Measurements from ENCODE around the gene ARHGEF12.

ARHGEF12 gene

DNA sequence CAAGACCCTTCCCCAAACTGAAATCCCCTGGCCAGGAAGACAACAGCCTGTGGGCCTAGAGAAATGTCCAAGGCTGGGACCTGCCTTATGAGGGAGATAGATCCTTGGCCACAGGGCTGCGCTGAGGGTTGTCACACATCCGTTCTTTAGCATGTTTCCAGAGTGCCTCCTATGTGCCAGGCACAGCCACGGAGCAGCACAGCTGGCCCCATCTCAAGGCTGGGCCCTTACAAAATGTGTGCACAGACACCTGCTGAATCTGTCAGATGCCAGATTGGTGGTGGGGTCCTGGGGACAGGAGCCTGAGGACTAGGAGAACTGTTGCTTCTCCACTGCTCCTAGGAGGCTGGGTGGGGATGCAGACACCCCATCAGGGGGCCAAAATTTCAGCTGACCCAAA, 186.5 kb downstream of the ARHGEF12 start:
- Histone ChIP-seq H3K9ac (no peak overlapping the region), H3K79me2 (ENCODE audit: insufficient read depth, low read depth) (no peaks in the 10 kb centered on the region), H3K27ac (no peak overlapping the region), H3K4me2 (no peak overlapping the region), H3K4me3 (IDR thresholded peaks at IDR 0.05; ENCODE audit: insufficient read depth, low read depth, low read length) (no peak overlapping the region), H3K36me3 (ENCODE audit: insufficient read depth) (no peaks in the 10 kb centered on the region), H3K27me3 (ENCODE audit: insufficient read depth, low read depth) (no peaks in the 10 kb centered on the region), H3K4me1 (ENCODE audit: low read depth, poor library complexity, severe bottlenecking) (no peaks in the 10 kb centered on the region), H2AFZ (ENCODE audit: low read depth) (no peak overlapping the region), H4K20me1 (ENCODE audit: insufficient read depth) (no peaks in the 10 kb centered on the region)
- TF ChIP-seq, protein P1, sequence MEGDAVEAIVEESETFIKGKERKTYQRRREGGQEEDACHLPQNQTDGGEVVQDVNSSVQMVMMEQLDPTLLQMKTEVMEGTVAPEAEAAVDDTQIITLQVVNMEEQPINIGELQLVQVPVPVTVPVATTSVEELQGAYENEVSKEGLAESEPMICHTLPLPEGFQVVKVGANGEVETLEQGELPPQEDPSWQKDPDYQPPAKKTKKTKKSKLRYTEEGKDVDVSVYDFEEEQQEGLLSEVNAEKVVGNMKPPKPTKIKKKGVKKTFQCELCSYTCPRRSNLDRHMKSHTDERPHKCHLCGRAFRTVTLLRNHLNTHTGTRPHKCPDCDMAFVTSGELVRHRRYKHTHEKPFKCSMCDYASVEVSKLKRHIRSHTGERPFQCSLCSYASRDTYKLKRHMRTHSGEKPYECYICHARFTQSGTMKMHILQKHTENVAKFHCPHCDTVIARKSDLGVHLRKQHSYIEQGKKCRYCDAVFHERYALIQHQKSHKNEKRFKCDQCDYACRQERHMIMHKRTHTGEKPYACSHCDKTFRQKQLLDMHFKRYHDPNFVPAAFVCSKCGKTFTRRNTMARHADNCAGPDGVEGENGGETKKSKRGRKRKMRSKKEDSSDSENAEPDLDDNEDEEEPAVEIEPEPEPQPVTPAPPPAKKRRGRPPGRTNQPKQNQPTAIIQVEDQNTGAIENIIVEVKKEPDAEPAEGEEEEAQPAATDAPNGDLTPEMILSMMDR (conservative IDR thresholded peaks at IDR 0.05; ENCODE audit: low read depth, low read length), result no peak

DNA sequence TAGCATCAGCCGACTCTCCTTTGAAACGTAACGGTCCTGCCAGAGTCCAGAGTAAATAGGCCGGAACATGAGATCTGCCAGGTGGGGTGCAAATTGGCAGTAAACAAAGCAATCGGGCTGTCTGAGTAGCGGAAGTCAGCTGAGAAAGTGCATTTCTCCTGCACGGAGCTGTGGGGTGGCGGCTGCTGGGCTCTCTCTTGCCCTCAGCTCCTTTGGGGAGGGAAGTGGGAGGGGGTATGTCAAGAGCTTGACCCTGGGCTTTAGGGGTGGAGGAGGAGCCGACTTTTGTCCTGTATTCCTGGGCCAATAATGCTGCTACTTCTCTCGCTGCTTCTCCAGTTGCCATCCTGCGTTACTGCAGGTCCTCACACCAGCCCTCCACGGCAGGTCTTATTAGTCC, 187.0 kb downstream of the ARHGEF12 start:
- Histone ChIP-seq H3K9ac (no peak overlapping the region), H3K4me2 (no peak overlapping the region)

DNA sequence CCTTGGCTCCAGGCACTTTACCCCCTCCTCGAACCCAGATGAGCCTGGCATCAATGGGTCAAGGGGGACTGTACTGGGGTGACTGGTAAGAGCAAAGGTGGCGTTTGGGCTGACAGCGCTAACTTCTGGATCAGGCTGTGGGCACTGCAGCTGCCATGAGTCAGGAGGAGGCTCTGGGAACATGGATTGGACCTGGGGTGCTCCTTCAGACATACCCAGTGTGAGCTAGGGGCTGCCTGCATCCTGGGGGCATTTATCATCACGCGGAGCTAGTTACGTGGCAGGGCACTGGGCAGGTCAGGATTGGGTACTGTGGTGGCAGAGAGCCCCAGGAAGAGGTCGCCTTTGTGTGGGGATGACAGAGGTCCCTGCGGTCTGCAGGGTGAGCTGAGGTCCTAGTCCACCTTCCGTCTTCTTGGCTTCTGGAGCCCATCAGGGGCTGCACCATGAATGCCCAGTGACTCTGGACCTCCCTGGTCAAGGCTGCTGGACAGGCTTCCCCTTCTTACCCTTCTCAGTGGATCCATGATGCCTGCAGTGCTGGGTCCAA, 188.4 kb downstream of the ARHGEF12 start:
- no peak overlapping the region for H3K27ac ChIP-seq
- no peak overlapping the region for H3K4me2 ChIP-seq
- no peak overlapping the region for H2AFZ ChIP-seq (ENCODE audit: low read depth)
- no peaks in the 10 kb centered on the region for H4K20me1 ChIP-seq (ENCODE audit: insufficient read depth)
- no peaks in the 10 kb centered on the region for H3K79me2 ChIP-seq (ENCODE audit: insufficient read depth, low read depth)
- no peaks in the 10 kb centered on the region for H3K4me1 ChIP-seq (ENCODE audit: low read depth, poor library complexity, severe bottlenecking)
- no peak overlapping the region for H3K9ac ChIP-seq
- TF ChIP-seq, protein P1 (conservative IDR thresholded peaks at IDR 0.05; ENCODE audit: low read depth, low read length), result no peak
- H3K4me3 ChIP-seq (IDR thresholded peaks at IDR 0.05; ENCODE audit: insufficient read depth, low read depth, low read length), result no peak overlapping the region
- H3K27me3 ChIP-seq (ENCODE audit: insufficient read depth, low read depth), result no peaks in the 10 kb centered on the region
- H3K36me3 ChIP-seq (ENCODE audit: insufficient read depth), result no peaks in the 10 kb centered on the region

More for the DNA sequence above, 187.0 kb downstream of the ARHGEF12 start:
- Histone ChIP-seq H3K79me2 (ENCODE audit: insufficient read depth, low read depth) (no peaks in the 10 kb centered on the region), H3K36me3 (ENCODE audit: insufficient read depth) (no peaks in the 10 kb centered on the region), H3K4me1 (ENCODE audit: low read depth, poor library complexity, severe bottlenecking) (no peaks in the 10 kb centered on the region), H2AFZ (ENCODE audit: low read depth) (no peak overlapping the region), H4K20me1 (ENCODE audit: insufficient read depth) (no peaks in the 10 kb centered on the region), H3K27me3 (ENCODE audit: insufficient read depth, low read depth) (no peaks in the 10 kb centered on the region), H3K27ac (no peak overlapping the region), H3K4me3 (IDR thresholded peaks at IDR 0.05; ENCODE audit: insufficient read depth, low read depth, low read length) (no peak overlapping the region)
- TF ChIP-seq, protein P1 (conservative IDR thresholded peaks at IDR 0.05; ENCODE audit: low read depth, low read length), result no peak

DNA sequence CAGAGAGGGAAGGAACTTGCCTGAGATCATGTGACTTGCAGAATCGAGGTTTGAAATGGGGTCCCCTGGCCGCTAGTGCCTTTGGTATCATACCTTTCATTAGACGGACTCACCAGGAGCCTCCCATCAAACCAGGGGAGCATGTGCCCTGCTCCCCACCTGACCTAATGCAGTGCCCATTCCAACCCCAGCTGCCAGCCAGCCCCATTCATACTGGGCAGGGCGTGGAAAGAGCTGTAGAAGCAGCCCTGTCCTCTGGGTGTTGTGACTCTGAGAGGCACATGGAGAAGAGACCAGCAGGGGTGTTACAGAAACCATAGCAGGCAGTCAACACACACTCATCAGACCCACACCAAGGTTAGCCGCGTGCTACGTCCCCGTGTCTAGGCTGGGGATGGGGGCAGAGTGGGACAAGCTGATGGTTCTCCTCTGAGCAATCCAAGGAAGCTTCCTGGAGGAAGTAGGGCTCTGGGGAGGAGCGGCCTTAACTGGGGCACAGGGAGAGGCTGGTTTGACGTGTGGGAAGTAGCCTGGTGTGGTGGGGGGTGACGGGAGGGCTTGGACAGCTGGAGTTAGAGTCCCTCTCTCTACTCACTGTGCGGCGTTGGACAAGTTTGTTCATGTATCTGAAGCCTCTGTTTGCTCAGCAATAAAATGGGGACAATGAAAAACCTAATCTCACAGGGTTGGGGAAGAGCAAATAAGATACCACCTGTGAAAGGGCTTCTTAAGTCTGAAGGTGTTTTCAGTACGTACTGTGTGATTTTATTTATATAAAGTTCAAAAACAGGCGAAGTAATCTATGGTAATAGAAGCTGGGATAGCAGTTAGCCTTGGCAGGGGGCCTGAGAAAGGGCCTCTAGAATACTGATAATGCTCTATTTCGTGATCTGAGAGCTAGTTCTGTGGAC, 189.3 kb downstream of the ARHGEF12 start:
- Histone ChIP-seq H4K20me1 (ENCODE audit: insufficient read depth) (no peaks in the 10 kb centered on the region), H3K36me3 (ENCODE audit: insufficient read depth) (no peaks in the 10 kb centered on the region), H3K27me3 (ENCODE audit: insufficient read depth, low read depth) (no peaks in the 10 kb centered on the region), H3K4me2 (no peak overlapping the region), H3K9ac (no peak overlapping the region), H3K4me3 (IDR thresholded peaks at IDR 0.05; ENCODE audit: insufficient read depth, low read depth, low read length) (no peak overlapping the region), H3K79me2 (ENCODE audit: insufficient read depth, low read depth) (no peaks in the 10 kb centered on the region), H2AFZ (ENCODE audit: low read depth) (no peak overlapping the region), H3K4me1 (ENCODE audit: low read depth, poor library complexity, severe bottlenecking) (no peaks in the 10 kb centered on the region), H3K27ac (no peak overlapping the region)
- TF ChIP-seq, protein P1 (conservative IDR thresholded peaks at IDR 0.05; ENCODE audit: low read depth, low read length), result no peak

Data from KMS-11 (cell line).